Adipose tissue (tissue), 3 donors: ENCODE data around the gene FBXO7. TPM values are rescaled to one million over a fixed set of nuclear protein-coding genes. Genes with fewer than 3 reads are reported as not detected.
"Not testable (repeated sequence)": the region's sequence is repeated elsewhere in the genome, so short reads cannot be mapped to it uniquely, and the experiment has no call there.

Source experiments
- H3K27ac ChIP-seq: one replicate; pipeline ENCODE4 v1.5.1; 2013; ENCODE audit warnings: low read depth, low read length
- WGBS, 3 donors: extraction: QIAGEN DNeasy Blood & Tissue Kit; methylation state at CpG; one replicate each; pipeline ENCODE4 v1.1.7; 2013; 5-methylcytosine and 5-hydroxymethylcytosine counted together
- polyA plus RNA-seq, 3 donors: library from polyadenylated mRNA; stranded (reverse); fragments of 200-250 nt; gene quantifications; one replicate each; pipeline ENCODE4 v1.2.3, GENCODE V29; 2013
- donor health status: healthy with polysubstance abuse.
- donor health status: Bipolar disorder and iron deficiency.
- donor health status: healthy.

The FBXO7 gene
- 10 to 100 TPM; 34.5 to 83.5 (median 50.8) TPM for polyA plus RNA-seq

DNA sequence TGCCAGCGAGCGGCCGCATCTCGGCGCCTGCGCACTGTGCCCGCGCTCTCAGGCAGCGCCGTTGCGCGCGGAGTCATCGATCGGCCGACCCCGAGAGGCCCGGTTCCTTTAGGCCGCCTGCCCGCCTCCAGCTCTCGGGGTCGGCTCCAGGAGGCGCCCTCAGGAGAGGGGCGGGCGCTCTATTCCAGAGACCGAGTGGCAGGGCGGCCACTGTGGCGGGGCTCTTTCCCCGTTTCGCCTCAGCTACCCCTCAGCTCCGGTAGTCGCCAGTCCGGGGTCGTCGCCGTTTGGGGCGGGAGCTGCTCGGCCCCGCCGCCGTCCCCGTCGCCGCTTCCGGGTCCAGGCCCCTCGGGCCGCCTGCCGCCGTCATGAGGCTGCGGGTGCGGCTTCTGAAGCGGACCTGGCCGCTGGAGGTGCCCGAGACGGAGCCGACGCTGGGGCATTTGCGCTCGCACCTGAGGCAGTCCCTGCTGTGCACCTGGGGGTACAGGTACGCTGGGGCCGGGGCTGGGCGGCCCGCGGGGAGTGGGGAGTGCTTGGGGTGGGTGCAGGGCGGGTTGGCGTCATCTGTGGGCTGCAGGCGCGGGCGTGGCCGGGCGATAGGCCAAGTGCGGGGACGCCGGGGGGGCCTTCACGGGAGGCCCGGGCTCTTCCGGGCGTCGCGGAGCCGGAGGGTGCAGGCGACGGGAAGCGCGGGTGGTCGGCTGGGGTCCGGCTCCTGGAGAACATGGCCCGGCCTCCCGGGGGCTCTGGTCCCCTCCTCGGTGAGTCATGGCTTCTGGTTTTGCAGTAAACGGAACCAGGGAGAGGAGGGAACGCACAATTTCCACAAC is at the start of gene FBXO7:
FBXO7 (plus strand) TSS at position 177 of the 833 bp plus-strand sequence; CDS start at position 369, 192 bp downstream.
- 0% methylated on average over 75 to 92 of the region's 92 CpGs for WGBS, 3 donors
- H3K27ac ChIP-seq, result peak within 1 kb of the TSS; percentile 96

DNA sequence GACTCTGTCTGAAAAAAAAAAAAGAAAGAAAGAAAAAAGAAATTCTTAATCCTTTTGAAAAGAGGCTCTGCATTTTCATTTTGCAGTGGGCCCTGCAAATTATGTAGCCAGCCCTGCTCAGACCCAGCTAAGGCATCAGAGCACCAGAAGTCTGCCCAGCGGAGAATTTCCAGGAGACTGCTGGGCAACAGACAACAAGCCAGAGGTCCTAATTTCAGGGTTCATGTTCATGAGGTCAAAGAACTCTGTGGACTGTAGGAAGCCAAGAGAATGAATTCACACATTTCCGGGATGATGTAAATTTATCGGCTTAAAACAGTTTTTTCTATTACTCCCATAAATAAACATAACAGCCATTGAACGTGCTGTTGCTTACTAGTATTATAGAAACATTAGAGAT is 47.7 kb upstream of the FBXO7 start:
- WGBS, 3 donors, result 74 to 86% (median 84%) methylated on average over 4 of the region's 4 CpGs
- H3K27ac ChIP-seq, result no peak overlapping the region

DNA sequence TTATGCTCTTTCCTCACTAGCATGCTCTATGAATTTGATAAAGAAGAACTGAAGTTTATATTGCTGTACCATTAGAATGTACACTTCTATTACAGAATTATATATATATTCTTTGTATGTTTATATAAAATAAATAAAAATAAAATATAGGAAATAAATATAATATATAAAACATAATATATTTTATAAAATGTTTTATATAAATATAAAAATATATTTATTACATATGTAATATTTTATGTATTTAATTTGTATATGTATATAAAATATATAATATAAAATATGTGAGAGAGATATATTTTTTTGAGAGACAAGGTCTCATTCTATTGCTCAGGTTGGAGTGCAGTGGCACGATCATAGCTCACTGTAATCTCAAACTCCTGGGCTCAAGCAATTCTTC is 44.3 kb upstream of the FBXO7 start:
- WGBS, 3 donors, result 73 to 86% (median 83%) methylated on average over 1 of the region's 1 CpG
- no peak overlapping the region for H3K27ac ChIP-seq

DNA sequence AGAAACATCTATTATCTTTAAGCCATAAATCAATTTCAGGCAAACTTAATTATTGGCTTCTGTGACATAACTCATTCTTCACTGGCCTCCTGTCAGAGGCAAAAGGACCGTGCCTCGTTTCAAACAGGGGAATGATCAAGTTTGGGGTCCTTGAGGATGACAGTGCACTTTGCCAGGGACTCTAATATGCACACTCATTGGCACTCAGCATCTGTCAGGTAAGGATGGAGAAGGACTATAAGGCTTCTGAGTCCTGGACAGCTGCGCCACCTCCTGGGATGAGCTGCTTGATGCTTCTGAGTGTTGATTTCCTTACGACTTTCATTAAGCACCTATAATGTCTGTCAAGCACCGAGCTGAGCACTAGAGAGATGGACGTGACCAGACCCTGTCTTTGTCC is 30.5 kb upstream of the FBXO7 start:
- no peak overlapping the region for H3K27ac ChIP-seq
- WGBS, 3 donors, result 27 to 52% (median 49%) methylated on average over 6 of the region's 6 CpGs

DNA sequence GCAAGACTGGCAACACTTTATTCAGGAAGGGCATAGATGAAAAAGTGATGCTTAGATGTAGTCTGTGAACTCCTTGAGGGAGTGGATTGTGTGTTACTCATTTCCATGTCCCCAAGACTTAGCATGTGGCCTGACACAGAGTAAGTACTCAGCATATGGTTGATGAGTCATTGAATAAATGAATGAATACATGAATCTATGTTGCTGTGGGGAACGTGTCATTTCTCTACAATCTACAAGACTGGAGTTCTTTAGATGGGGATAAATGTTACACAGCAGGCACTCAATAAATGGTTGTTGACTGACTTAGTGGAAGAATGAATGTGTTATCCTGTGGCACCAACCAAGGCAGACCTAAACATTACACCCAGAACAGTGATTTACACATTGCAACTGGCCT is 28.3 kb upstream of the FBXO7 start:
- no peak overlapping the region for H3K27ac ChIP-seq
- WGBS, 3 donors, result 32 to 68% (median 66%) methylated on average over 1 of the region's 1 CpG

DNA sequence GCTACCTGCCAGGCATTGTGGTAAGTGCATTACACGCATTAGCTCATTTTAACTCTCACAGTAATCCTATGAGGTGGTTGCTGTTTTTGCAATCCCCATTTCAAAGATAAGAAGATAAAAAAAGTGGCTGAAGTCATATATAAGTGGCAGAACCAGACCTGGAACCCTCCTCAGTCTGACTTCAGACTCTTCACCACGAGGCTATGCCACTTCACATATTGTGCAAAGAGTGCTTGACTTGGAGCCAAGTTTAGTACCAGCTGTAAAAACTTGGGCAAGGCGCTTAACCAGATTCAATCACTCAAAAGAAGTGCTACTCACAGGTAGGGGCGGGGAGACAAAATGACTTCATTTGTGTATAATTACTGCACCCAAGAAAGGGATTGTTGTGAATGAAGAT is 25.6 kb upstream of the FBXO7 start:
- H3K27ac ChIP-seq, result no peak overlapping the region
- WGBS, 3 donors, result 62 to 68% (median 67%) methylated on average over 4 of the region's 4 CpGs

DNA sequence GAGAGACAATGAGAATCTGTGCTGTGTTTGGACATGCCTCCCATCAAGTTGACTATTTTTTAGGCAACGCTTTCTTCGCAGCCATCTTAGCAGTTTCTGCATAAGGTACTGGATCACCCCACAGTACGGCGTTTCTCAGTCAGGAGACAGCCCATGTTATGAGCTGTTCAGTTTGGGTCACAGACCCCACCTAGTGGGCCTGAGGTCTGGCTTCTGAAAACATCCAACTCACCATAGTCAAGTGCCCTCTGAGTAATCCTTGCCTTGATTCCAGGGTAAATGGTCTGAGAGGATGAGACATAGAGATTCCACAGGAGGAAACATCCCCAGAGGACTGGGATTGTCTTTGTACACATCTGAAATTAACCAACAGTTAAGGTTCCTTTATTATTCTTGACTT is 17.6 kb upstream of the FBXO7 start:
- 73 to 86% (median 86%) methylated on average over 4 of the region's 4 CpGs for WGBS, 3 donors
- no peak overlapping the region for H3K27ac ChIP-seq

DNA sequence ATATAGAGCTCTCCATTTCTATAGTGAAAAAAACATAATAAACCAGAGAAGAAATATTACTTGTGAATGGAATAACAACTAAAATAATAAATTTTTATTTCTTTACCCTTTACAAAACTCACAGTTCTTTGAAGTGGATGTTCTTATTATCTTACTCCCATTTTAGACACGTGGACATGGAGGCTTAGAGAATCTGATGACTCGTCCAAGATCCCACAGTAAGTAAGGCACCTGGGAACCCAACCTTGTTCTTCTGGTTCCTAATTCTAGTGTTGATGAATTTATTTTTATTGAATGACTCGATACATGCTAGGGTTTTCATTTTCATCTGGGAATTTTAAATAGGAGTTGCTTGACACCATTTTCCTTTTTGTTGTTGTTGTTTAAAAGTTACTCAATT is 12.2 kb upstream of the FBXO7 start:
- 61 to 73% (median 72%) methylated on average over 3 of the region's 3 CpGs for WGBS, 3 donors
- H3K27ac ChIP-seq, result no peak overlapping the region

DNA sequence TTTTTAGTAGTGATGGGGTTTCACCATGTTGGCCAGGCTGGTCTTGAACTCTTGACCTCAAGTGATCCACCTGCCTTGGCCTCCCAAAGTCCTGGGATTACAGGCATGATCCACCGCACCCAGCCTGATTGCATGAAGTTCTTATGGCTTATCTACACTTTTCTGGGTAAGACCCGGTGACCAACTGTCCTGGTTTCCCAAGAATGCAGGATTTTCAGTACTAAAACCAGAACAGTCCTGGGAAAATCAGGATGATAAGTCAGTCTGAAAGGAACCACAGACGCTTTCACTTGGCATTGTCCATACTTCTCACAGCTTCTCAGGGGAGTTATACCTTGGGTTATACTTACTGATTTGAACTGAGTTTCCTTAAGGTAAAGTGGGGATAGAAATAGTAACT is 8.9 kb upstream of the FBXO7 start:
- H3K27ac ChIP-seq, result no peak overlapping the region
- 80 to 88% (median 87%) methylated on average over 3 of the region's 3 CpGs for WGBS, 3 donors

DNA sequence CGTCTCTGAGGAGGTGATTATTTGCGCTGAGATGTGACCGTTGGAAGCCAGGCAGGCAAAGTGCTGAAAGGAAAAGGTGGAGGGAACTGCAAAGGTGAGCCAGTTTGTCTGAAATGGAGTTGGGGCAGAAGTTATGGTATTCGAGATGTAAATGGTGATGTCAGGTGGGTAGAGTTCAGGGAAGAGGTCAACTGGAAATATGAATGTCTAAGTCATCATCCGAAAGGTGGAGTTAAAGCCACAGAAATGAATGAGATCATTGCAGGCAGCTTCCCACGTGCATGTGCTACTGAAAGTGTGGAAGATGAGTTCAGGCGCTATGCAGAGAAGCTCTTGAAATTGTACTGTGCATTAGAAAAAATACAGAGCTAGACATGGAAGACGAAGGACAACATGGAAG is 8.1 kb upstream of the FBXO7 start:
- 64 to 81% (median 73%) methylated on average over 8 of the region's 8 CpGs for WGBS, 3 donors
- H3K27ac ChIP-seq, result no peak overlapping the region

DNA sequence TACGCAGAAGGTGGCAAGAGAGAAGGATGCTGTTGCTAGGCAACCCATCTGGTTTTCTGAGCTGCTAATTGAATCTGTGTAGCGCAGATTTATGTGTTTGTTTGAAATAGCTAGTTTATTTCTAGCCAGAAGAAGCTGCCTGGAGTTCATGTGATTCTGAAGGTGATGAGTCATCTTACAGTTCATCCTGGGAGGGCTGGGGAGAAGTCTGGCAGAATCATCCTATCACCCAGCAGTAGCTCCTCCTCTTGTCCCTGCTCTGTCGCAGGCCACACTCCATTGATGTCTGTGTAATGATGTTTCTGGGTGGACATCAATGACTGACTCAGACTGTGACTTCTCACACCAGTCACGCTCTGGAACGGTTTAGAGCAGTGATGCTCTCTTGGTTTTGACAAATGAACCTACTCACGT is 4.8 kb upstream of the FBXO7 start:
- WGBS, 3 donors, result 44 to 51% (median 46%) methylated on average over 6 of the region's 6 CpGs
- H3K27ac ChIP-seq, result no peak overlapping the region

DNA sequence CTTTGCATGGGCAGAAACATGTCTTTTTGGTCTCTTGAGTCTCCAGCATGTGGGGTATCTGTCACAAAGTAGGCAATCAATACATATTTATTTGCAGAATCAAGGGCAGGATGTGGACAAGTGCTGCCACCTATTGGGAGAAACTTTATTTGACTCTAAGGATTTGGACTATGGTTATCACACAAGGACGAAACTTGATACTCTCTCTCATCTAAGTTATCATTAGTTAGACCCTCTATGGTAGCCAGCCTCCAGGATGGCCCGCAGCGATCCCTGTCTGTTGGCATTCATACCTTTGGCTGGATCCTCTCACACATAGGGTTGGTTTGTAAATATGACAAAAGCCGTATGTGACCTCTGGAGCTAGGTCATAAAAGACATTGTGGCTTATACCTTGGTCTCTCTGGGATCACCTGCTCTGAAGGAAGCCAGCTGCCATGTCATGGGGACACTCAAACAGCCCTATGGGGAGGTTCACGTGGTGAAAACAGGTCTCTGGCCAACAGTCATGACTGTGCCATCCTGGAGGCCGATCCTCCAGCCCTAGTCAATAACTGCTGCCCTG is 1.1 kb upstream of the FBXO7 start:
- 31 to 38% (median 31%) methylated on average over 6 of the region's 6 CpGs for WGBS, 3 donors
- H3K27ac ChIP-seq, result no peak overlapping the region

DNA sequence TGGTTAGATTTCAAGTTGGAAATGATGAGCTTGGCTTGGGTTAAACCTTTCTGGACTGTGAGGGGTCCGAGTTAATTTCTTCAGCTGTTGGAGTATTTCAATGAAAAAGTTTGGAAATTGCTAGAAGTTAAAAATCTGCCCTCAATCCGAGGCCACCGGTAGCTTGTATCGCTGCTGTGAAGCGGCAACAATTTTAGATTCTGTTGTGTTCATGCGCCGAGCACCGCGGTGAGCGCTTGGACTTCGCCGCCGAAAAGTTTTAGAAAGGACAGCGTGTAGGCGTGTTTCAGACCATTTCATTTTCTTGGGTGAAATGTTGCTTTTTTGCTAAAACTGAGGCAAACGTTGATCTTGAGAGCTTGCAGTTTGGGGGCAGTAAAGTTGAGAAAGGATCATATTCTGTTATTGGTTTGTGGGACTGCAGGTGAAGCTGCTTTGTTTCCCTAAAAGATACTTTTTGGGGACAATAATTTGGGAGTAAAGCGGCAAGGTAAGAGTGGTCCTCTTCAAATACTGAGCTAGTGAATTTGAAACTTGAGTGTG is 928 bp downstream of the FBXO7 start:
- H3K27ac ChIP-seq, result no peak overlapping the region
- 0 to 1% (median 0%) methylated on average over 17 of the region's 17 CpGs for WGBS, 3 donors

DNA sequence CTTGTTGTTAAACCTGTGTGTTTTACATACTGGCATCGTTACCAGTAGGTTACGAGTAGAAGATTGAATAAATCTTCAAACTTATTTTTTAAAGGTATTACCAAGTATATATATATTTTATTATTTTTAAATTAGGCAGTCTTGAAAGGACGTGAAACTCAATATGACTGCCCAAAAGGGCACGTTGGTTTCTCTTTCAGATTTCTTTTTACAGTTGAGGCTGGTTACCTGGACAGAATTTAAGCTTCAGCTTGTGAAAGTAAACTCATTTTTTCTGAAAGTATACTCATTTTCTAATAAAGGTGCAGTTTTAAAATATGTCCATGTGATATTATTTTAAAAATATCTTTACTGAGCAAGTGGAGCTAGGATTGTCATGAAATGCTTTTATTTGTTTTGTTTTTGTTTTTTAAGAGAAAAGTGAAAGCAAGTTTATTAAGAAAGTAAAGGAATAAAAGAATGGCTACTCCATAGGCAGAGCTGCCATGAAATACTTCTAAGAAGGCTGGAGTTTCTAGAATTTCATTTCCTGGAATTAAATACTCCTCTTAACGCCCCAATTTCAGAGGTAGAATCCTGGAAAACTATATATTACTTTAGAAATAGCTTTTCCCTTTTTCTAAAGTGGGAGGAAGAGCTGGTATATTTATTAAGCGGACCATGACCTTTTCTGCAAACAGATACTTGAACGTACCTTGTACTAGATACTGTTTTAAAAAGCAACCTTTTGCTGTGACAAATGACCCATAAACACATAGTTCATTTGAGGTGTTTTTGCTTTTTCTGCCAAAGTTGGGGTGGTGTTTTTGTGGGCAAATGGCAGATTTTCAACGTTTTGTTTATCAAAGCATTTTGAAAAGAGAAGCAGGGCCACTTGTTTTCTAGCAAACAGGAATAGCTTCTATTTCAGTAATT is 1.9 kb downstream of the FBXO7 start:
- H3K27ac ChIP-seq, result no peak overlapping the region
- 18 to 21% (median 20%) methylated on average over 8 of the region's 8 CpGs for WGBS, 3 donors

DNA sequence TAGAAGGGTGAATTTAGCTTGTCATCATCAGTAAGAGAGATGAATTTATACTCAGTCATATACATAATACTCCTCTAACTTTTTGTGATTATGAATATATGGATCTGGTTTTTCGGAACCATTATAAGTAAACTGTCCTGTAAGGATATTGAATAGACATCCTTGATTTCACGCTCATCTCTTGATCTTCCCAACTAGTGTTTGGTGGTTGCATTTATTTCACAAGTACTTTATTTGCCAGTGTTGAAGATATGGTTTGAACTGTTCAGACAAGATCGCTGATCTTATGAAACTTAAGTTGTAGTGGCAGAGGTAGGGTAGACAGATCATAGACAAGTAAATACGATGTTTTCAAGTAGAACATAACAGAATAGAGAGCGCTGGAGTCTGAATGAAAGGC is 3.0 kb downstream of the FBXO7 start:
- 92 to 93% (median 92%) methylated on average over 5 of the region's 5 CpGs for WGBS, 3 donors

DNA sequence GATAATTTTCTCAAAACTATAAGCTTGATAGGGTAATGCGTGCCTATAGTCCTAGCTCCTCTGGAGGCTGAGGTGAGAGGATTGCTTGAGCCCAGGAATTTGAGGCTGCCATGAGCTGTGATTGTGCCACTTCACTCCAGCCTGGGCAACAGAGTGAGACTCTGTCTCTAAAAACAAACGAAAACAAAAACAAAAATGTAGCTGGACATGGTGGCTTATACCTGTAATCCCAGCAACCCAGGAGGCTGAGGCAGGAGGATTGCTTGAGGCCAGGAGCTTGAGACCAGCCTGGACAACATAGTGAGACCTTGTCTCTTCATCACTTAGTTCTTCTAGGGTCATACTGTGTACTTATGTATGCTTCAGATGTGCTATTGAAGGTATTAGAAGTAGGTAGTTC is 3.9 kb downstream of the FBXO7 start:
- WGBS, 3 donors, result 97 to 100% (median 98%) methylated on average over 2 of the region's 2 CpGs
- not testable (repeated sequence) for H3K27ac ChIP-seq

More for the DNA sequence above, 3.0 kb downstream of the FBXO7 start:
- H3K27ac ChIP-seq, result no peak overlapping the region

DNA sequence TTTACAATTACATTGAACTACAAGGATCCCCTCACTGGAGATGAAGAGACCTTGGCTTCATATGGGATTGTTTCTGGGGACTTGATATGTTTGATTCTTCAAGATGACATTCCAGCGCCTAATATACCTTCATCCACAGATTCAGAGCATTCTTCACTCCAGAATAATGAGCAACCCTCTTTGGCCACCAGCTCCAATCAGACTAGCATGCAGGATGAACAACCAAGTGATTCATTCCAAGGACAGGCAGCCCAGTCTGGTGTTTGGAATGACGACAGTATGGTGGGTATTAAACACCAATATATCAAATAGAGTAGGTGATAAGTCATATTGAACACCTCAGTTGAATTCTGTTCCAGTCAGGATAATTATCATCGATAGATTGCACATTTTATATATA is 4.4 kb downstream of the FBXO7 start:
- no peak overlapping the region for H3K27ac ChIP-seq
- 93 to 97% (median 94%) methylated on average over 3 of the region's 3 CpGs for WGBS, 3 donors

DNA sequence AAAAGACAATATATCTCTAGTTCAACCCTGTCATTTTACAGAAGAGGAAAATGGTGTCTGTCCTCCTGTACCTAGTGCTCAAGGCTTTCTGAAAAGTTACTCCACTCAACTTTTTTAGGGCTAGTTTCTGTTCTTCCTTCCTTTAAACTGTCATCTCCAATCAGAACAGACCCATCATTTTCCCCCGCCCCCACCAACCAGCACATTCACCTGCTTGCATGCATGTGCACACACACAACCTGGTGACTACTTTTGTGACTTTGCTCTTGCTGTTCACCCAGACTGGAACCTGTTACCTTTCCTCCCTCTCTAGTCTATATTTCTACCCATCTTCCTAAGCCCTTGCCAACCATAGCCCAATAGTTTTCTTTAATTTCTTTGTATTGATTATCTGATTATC is 5.6 kb downstream of the FBXO7 start:
- WGBS, 3 donors, result 89 to 96% (median 89%) methylated on average over 1 of the region's 1 CpG
- no peak overlapping the region for H3K27ac ChIP-seq

DNA sequence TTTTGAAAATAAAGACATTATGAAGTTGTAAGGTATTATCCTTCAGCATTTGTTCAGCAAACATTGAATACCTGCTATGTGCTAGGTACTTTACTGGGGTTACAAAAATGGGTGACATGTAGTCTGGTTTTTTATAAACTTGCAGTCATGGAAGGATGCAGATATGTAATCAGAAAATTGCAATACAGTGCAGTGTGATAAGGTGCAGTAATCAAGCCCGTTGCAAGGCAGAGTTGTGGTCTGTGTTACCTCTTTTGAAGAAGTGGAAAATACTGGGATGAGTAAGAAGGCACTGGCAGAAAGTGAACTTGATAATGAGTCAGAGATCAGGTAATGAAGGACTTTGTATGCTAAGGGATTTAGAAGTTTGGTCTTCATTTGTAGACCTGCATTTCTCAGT is 8.1 kb downstream of the FBXO7 start:
- no peak overlapping the region for H3K27ac ChIP-seq
- 43 to 50% (median 47%) methylated on average over 1 of the region's 1 CpG for WGBS, 3 donors
